Activated gamma-delta T cell (primary cell): ENCODE results near the gene HLF.

Source experiments
- DNase-seq: peaks from one replicate; lab custom pipeline; 2025; lab: John Stamatoyannopoulos, UW

Gene HLF

GRCh38 chr17:55332296-55333041, 67.7 kb downstream of the HLF start:
- DNase-seq: no peak

GRCh38 chr17:55334285-55334684, 69.5 kb downstream of the HLF start:
- DNase-seq: no peak

- no peak for DNase-seq
These were observed 70.3 kb downstream of the HLF start for GRCh38 chr17:55334881-55335540.

GRCh38 chr17:55335625-55336024, 70.9 kb downstream of the HLF start:
- no peak for DNase-seq

- no peak for DNase-seq
These were observed 71.7 kb downstream of the HLF start for GRCh38 chr17:55336426-55336825.

- DNase-seq: no peak
These were observed 75.4 kb downstream of the HLF start for GRCh38 chr17:55340176-55340575.

- no peak for DNase-seq
These were observed 75.9 kb downstream of the HLF start for GRCh38 chr17:55340686-55341085.

- DNase-seq: no peak
These were observed 76.7 kb downstream of the HLF start for GRCh38 chr17:55341432-55341831.

- DNase-seq: no peak
These were observed 78.2 kb downstream of the HLF start for GRCh38 chr17:55342800-55343585.

- no peak for DNase-seq
These were observed 79.2 kb downstream of the HLF start for GRCh38 chr17:55343900-55344513.

GRCh38 chr17:55344514-55344997, 79.8 kb downstream of the HLF start:
- no peak for DNase-seq

- no peak for DNase-seq
These were observed 80.4 kb downstream of the HLF start for GRCh38 chr17:55345132-55345531.

- DNase-seq: no peak
These were observed 81.9 kb downstream of the HLF start for GRCh38 chr17:55346658-55347057.

- DNase-seq: no peak
These were observed 82.6 kb downstream of the HLF start for GRCh38 chr17:55347341-55347740.

- no peak for DNase-seq
These were observed 84.1 kb downstream of the HLF start for GRCh38 chr17:55348749-55349354.

GRCh38 chr17:55350825-55351205, 86.1 kb downstream of the HLF start:
- no peak for DNase-seq

- no peak for DNase-seq
These were observed 86.5 kb downstream of the HLF start for GRCh38 chr17:55351226-55351625.

GRCh38 chr17:55354010-55354409, 89.2 kb downstream of the HLF start:
- no peak for DNase-seq

GRCh38 chr17:55354941-55355340, 90.2 kb downstream of the HLF start:
- DNase-seq: no peak

GRCh38 chr17:55356434-55357328, 91.9 kb downstream of the HLF start:
- no peak for DNase-seq

- no peak for DNase-seq
These were observed 96.2 kb downstream of the HLF start for GRCh38 chr17:55360971-55361370.
